ENCODE data around the gene KLHDC7A. TPM values are rescaled to one million over a fixed set of nuclear protein-coding genes. Genes with fewer than 3 reads are reported as not detected.

KLHDC7A gene
- total RNA-seq, 2 experiments from 2014 or later: not detected

GRCh38 chr1:18481921-18482701 is 1.4 kb downstream of the KLHDC7A start:
- H3K4me3 Mint-ChIP-seq: no peak overlapping the region
- H3K27ac Mint-ChIP-seq: no peak overlapping the region
- DNase-seq (no peak), ATAC-seq (no peak)
- peaks cover 10% of the 10 kb centered on the region for H3K4me1 Mint-ChIP-seq
- no peaks in the 10 kb centered on the region for H3K9me3 Mint-ChIP-seq (ENCODE audit: low read depth)
- CTCF ChIA-PET: no interaction called here
- H3K36me3 Mint-ChIP-seq: no peaks in the 10 kb centered on the region
- no peaks in the 10 kb centered on the region for H3K27me3 Mint-ChIP-seq

- H3K9me3 Mint-ChIP-seq (ENCODE audit: low read depth): no peaks in the 10 kb centered on the region
- H3K27ac Mint-ChIP-seq: no peak overlapping the region
- peaks cover 10% of the 10 kb centered on the region for H3K4me1 Mint-ChIP-seq
- no peaks in the 10 kb centered on the region for H3K36me3 Mint-ChIP-seq
- CTCF ChIA-PET: no interaction called here
- DNase-seq: no peak
- ATAC-seq: no peak
- H3K4me3 Mint-ChIP-seq: no peak overlapping the region
- no peaks in the 10 kb centered on the region for H3K27me3 Mint-ChIP-seq
Measured at GRCh38 chr1:18482721-18483425, 2.1 kb downstream of the KLHDC7A start.

GRCh38 chr1:18484276-18484675 is 3.5 kb downstream of the KLHDC7A start:
- DNase-seq (no peak), ATAC-seq (no peak)
- Mint-ChIP-seq H3K4me1 (peaks cover 6% of the 10 kb centered on the region), H3K36me3 (no peaks in the 10 kb centered on the region), H3K9me3 (ENCODE audit: low read depth) (peaks cover 2% of the 10 kb centered on the region), H3K27me3 (no peaks in the 10 kb centered on the region), H3K4me3 (no peak overlapping the region), H3K27ac (no peak overlapping the region)
- CTCF ChIA-PET: no interaction called here

GRCh38 chr1:18484721-18485120 is 4.0 kb downstream of the KLHDC7A start:
- peaks cover 2% of the 10 kb centered on the region for H3K4me1 Mint-ChIP-seq
- H3K4me3 Mint-ChIP-seq: no peak overlapping the region
- ATAC-seq: no peak

GRCh38 chr1:18485227-18485626 is 4.5 kb downstream of the KLHDC7A start:
- CTCF ChIA-PET: interaction anchor here (1.0 kb wide), 1 partner anchor 11 kb away, joined by 3 read pairs; no protein-coding TSS in a partner anchor
- Mint-ChIP-seq H3K27me3 (no peaks in the 10 kb centered on the region), H3K9me3 (ENCODE audit: low read depth) (peaks cover 7% of the 10 kb centered on the region), H3K27ac (no peak overlapping the region), H3K4me1 (no peaks in the 10 kb centered on the region), H3K36me3 (no peaks in the 10 kb centered on the region), H3K4me3 (no peak overlapping the region)
- no peak for DNase-seq
- no peak for ATAC-seq

More at GRCh38 chr1:18484721-18485120, 4.0 kb downstream of the KLHDC7A start:
- no peak for DNase-seq
- no peaks in the 10 kb centered on the region for H3K36me3 Mint-ChIP-seq
- H3K27me3 Mint-ChIP-seq: no peaks in the 10 kb centered on the region
- CTCF ChIA-PET: no interaction called here
- peaks cover 6% of the 10 kb centered on the region for H3K9me3 Mint-ChIP-seq (ENCODE audit: low read depth)
- H3K27ac Mint-ChIP-seq: no peak overlapping the region

- Mint-ChIP-seq H3K4me3 (no peak overlapping the region), H3K36me3 (no peaks in the 10 kb centered on the region), H3K4me1 (peaks cover 2% of the 10 kb centered on the region), H3K9me3 (ENCODE audit: low read depth) (peaks cover 7% of the 10 kb centered on the region), H3K27ac (no peak overlapping the region), H3K27me3 (no peaks in the 10 kb centered on the region)
- DNase-seq (no peak), ATAC-seq (no peak)
- CTCF ChIA-PET: interaction anchor here (1.0 kb wide), 1 partner anchor 10 kb away, joined by 3 read pairs; no protein-coding TSS in a partner anchor
Measured at GRCh38 chr1:18486195-18486594, 5.5 kb downstream of the KLHDC7A start.

- DNase-seq (no peak), ATAC-seq (no peak)
- H3K4me3 Mint-ChIP-seq: no peak overlapping the region
- H3K27ac Mint-ChIP-seq: no peak overlapping the region
- peaks cover 7% of the 10 kb centered on the region for H3K9me3 Mint-ChIP-seq (ENCODE audit: low read depth)
- no peaks in the 10 kb centered on the region for H3K36me3 Mint-ChIP-seq
- CTCF ChIA-PET: interaction anchor here (1.2 kb wide), 1 partner anchor 17 kb away, joined by 3 read pairs; no protein-coding TSS in a partner anchor
- H3K27me3 Mint-ChIP-seq: no peaks in the 10 kb centered on the region
- H3K4me1 Mint-ChIP-seq: peaks cover 2% of the 10 kb centered on the region
Measured at GRCh38 chr1:18489417-18490143, 8.8 kb downstream of the KLHDC7A start.

GRCh38 chr1:18491168-18491567 is 10.4 kb downstream of the KLHDC7A start:
- CTCF ChIA-PET: interaction anchor here (0.6 kb wide), 1 partner anchor 1955 kb away, joined by 3 read pairs; no protein-coding TSS in a partner anchor

GRCh38 chr1:18494304-18494703 is 13.6 kb downstream of the KLHDC7A start:
- ATAC-seq: no peak
- H3K4me1 Mint-ChIP-seq: peaks cover 2% of the 10 kb centered on the region
- peaks cover 5% of the 10 kb centered on the region for H3K27me3 Mint-ChIP-seq
- H3K27ac Mint-ChIP-seq: no peak overlapping the region
- H3K36me3 Mint-ChIP-seq: no peaks in the 10 kb centered on the region
- no peak for DNase-seq
- H3K4me3 Mint-ChIP-seq: no peak overlapping the region
- peaks cover 5% of the 10 kb centered on the region for H3K9me3 Mint-ChIP-seq (ENCODE audit: low read depth)
- CTCF ChIA-PET: no interaction called here

More at GRCh38 chr1:18491168-18491567, 10.4 kb downstream of the KLHDC7A start:
- Mint-ChIP-seq H3K27me3 (no peaks in the 10 kb centered on the region), H3K36me3 (no peaks in the 10 kb centered on the region), H3K4me1 (peaks cover 2% of the 10 kb centered on the region), H3K4me3 (no peak overlapping the region), H3K9me3 (ENCODE audit: low read depth) (peaks cover 7% of the 10 kb centered on the region), H3K27ac (no peak overlapping the region)
- DNase-seq (no peak), ATAC-seq (no peak)

- DNase-seq (no peak), ATAC-seq (no peak)
- no peaks in the 10 kb centered on the region for H3K36me3 Mint-ChIP-seq
- H3K27me3 Mint-ChIP-seq: peaks cover 5% of the 10 kb centered on the region
- no peak overlapping the region for H3K27ac Mint-ChIP-seq
- H3K9me3 Mint-ChIP-seq (ENCODE audit: low read depth): no peaks in the 10 kb centered on the region
- peaks cover 1% of the 10 kb centered on the region for H3K4me1 Mint-ChIP-seq
- no peak overlapping the region for H3K4me3 Mint-ChIP-seq
- CTCF ChIA-PET: interaction anchor here (0.8 kb wide), 1 partner anchor 10 kb away, joined by 3 read pairs; no protein-coding TSS in a partner anchor
Measured at GRCh38 chr1:18495635-18496034, 14.9 kb downstream of the KLHDC7A start.

- H3K9me3 Mint-ChIP-seq (ENCODE audit: low read depth): no peaks in the 10 kb centered on the region
- no peak overlapping the region for H3K4me3 Mint-ChIP-seq
- H3K36me3 Mint-ChIP-seq: no peaks in the 10 kb centered on the region
- DNase-seq: no peak
- peaks cover 5% of the 10 kb centered on the region for H3K27me3 Mint-ChIP-seq
- H3K4me1 Mint-ChIP-seq: no peaks in the 10 kb centered on the region
- no peak for ATAC-seq
- CTCF ChIA-PET: interaction anchor here (0.8 kb wide), 1 partner anchor 10 kb away, joined by 3 read pairs; no protein-coding TSS in a partner anchor
- H3K27ac Mint-ChIP-seq: no peak overlapping the region
Measured at GRCh38 chr1:18496056-18496455, 15.3 kb downstream of the KLHDC7A start.

GRCh38 chr1:18496497-18497235 is 15.9 kb downstream of the KLHDC7A start:
- ATAC-seq (no peak), DNase-seq (no peak)
- Mint-ChIP-seq H3K27ac (no peak overlapping the region), H3K27me3 (peaks cover 5% of the 10 kb centered on the region), H3K4me3 (no peak overlapping the region), H3K4me1 (no peaks in the 10 kb centered on the region), H3K9me3 (ENCODE audit: low read depth) (no peaks in the 10 kb centered on the region), H3K36me3 (no peaks in the 10 kb centered on the region)
- CTCF ChIA-PET: no interaction called here

- Mint-ChIP-seq H3K4me3 (no peak overlapping the region), H3K27ac (no peak overlapping the region), H3K27me3 (peaks cover 5% of the 10 kb centered on the region), H3K4me1 (no peaks in the 10 kb centered on the region), H3K9me3 (ENCODE audit: low read depth) (no peaks in the 10 kb centered on the region), H3K36me3 (no peaks in the 10 kb centered on the region)
- DNase-seq (no peak), ATAC-seq (no peak)
- CTCF ChIA-PET: no interaction called here
Measured at GRCh38 chr1:18501833-18502232, 21.1 kb downstream of the KLHDC7A start.
